Endodermal cell (in vitro differentiated cells): Measurements from ENCODE around the gene PET117. TPM values are rescaled to one million over a fixed set of nuclear protein-coding genes. Genes with fewer than 3 reads are reported as not detected.
"Not testable (repeated sequence)": the region's sequence is repeated elsewhere in the genome, so short reads cannot be mapped to it uniquely, and the experiment has no call there.

Experiments
- DNase-seq: peaks from one replicate; pipeline ENCODE4 v3.0.0-alpha.2; 2017
- H3K27ac ChIP-seq: 2 replicates; pipeline ENCODE4 v1.5.1; 2013; ENCODE audit warnings: mild to moderate bottlenecking, low read depth, low read length, moderate library complexity
- H3K27me3 ChIP-seq: 2 replicates; pipeline ENCODE4 v1.6.1; 2013; ENCODE audit warnings: mild to moderate bottlenecking, low read length, moderate library complexity; ENCODE audit not compliant: insufficient read depth, control insufficient read depth, poor library complexity, severe bottlenecking
- H3K36me3 ChIP-seq: 2 replicates; pipeline ENCODE4 v1.7.0; 2013; ENCODE audit warnings: mild to moderate bottlenecking, low read length, moderate library complexity; ENCODE audit not compliant: control insufficient read depth, insufficient read depth
- H3K4me1 ChIP-seq: one replicate; pipeline ENCODE4 v1.7.0; 2013; ENCODE audit warnings: low read length; ENCODE audit not compliant: control insufficient read depth, insufficient read depth
- H3K4me3 ChIP-seq: 2 replicates; pipeline ENCODE4 v1.5.1; 2013; ENCODE audit warnings: mild to moderate bottlenecking, low read length, moderate library complexity
- H3K9ac ChIP-seq: 2 replicates; pipeline ENCODE4 v1.6.1; 2013; ENCODE audit warnings: mild to moderate bottlenecking, low read length, moderate library complexity; ENCODE audit not compliant: poor library complexity, severe bottlenecking; ENCODE audit errors: extremely low read depth
- H3K9me3 ChIP-seq: 2 replicates; pipeline ENCODE4 v1.6.1; 2013; ENCODE audit warnings: mild to moderate bottlenecking, low read length, moderate library complexity; ENCODE audit not compliant: control insufficient read depth
- H3K27ac Mint-ChIP-seq: 2 replicates; pipeline ENCODE4 v1.8.0; 2020; ENCODE audit warnings: mixed read lengths
- H3K27me3 Mint-ChIP-seq: 2 replicates; pipeline ENCODE4 v1.8.0; 2021; ENCODE audit warnings: mild to moderate bottlenecking, mixed read lengths; ENCODE audit not compliant: insufficient read depth
- H3K36me3 Mint-ChIP-seq: 2 replicates; pipeline ENCODE4 v1.8.0; 2020; ENCODE audit warnings: low read depth, mixed read lengths
- H3K4me1 Mint-ChIP-seq: 2 replicates; pipeline ENCODE4 v1.8.0; 2020; ENCODE audit warnings: mixed read lengths
- H3K4me3 Mint-ChIP-seq: 2 replicates; pipeline ENCODE4 v1.8.0; 2020; ENCODE audit warnings: mild to moderate bottlenecking, moderate library complexity, mixed read lengths
- H3K9me3 Mint-ChIP-seq: 2 replicates; pipeline ENCODE4 v1.8.0; 2020; ENCODE audit warnings: mild to moderate bottlenecking, mixed read lengths
- WGBS, 2 experiments: methylation state at CpG; one replicate each; pipeline versions ENCODE4 v1.1.5 to v1.1.7; 2013; ENCODE audit warnings: missing lambda C conversion rate in 2 of 2, mixed read lengths in 1 of 2; ENCODE audit not compliant: insufficient coverage in 1 of 2, insufficient read length in 1 of 2; 5-methylcytosine and 5-hydroxymethylcytosine counted together
- long read RNA-seq, 4 experiments: library from polyadenylated mRNA in 2 of 4; library from RNA in 1 of 4; library from capped mRNA in 1 of 4; stranded (forward) in 3 of 4; unstranded in 1 of 4; transcript quantifications; one replicate each; pipeline ENCODE4 v2.0.0, GENCODE V29; 2020 to 2021; ENCODE audit warnings: inconsistent platforms in 1 of 4
- polyA plus RNA-seq, 2 experiments: library from polyadenylated mRNA; stranded (reverse); fragments of 50-300 nt; gene quantifications; one replicate each; pipeline ENCODE4 v1.2.3, GENCODE V29; 2013
- total RNA-seq, 2 donors: library from RNA; stranded (reverse); fragmentation: NEBNext Ultra II Directional in 1 of 2; extraction: Animal tissue kit (Norgen Biotek cat#: 25700) in 1 of 2; gene quantifications; 2 replicates in 1 of 2; 3 replicates in 1 of 2; pipeline ENCODE4 v1.2.1, GENCODE V29; 2021
- TF ChIP-seq, protein P1 (sequence below): fragments of 200-600 bp; sonication (generic); conservative IDR thresholded peaks from 2 replicates; pipeline ENCODE4 v1.5.0; 2021; ENCODE audit warnings: antibody characterized with exemption, mild to moderate bottlenecking

The PET117 gene, protein sequence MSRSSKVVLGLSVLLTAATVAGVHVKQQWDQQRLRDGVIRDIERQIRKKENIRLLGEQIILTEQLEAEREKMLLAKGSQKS
- total RNA-seq: 10 to 100 TPM; 34.2 to 44.4 TPM
- 17.3 TPM for polyA plus RNA-seq (2013, experiment 1 of 2)
- 19.8 TPM for polyA plus RNA-seq (2013, experiment 2 of 2)
- long read RNA-seq, experiment 1, transcript PET117-201 (2 exons, 1,141 nt): major isoform, 13 of 24 reads
- long read RNA-seq, experiment 1, partial matches to known transcripts: 3 of 24 reads
- long read RNA-seq, experiment 1, other reads (novel, unspliced or antisense): 8 of 24 reads
- long read RNA-seq, experiment 2, transcript PET117-201 (2 exons, 1,141 nt): major isoform, 40 of 43 reads
- long read RNA-seq, experiment 2, partial matches to known transcripts: 3 of 43 reads
- long read RNA-seq, experiment 2, other reads (novel, unspliced or antisense): 0 of 43 reads
- long read RNA-seq, experiment 3, transcript PET117-201 (2 exons, 1,141 nt): major isoform, 51 of 52 reads
- long read RNA-seq, experiment 3, partial matches to known transcripts: 0 of 52 reads
- long read RNA-seq, experiment 3, other reads (novel, unspliced or antisense): 1 of 52 reads
- long read RNA-seq, experiment 4, transcript PET117-201 (2 exons, 1,141 nt): major isoform, 114 of 121 reads
- long read RNA-seq, experiment 4, partial matches to known transcripts: 0 of 121 reads
- long read RNA-seq, experiment 4, other reads (novel, unspliced or antisense): 7 of 121 reads

DNA sequence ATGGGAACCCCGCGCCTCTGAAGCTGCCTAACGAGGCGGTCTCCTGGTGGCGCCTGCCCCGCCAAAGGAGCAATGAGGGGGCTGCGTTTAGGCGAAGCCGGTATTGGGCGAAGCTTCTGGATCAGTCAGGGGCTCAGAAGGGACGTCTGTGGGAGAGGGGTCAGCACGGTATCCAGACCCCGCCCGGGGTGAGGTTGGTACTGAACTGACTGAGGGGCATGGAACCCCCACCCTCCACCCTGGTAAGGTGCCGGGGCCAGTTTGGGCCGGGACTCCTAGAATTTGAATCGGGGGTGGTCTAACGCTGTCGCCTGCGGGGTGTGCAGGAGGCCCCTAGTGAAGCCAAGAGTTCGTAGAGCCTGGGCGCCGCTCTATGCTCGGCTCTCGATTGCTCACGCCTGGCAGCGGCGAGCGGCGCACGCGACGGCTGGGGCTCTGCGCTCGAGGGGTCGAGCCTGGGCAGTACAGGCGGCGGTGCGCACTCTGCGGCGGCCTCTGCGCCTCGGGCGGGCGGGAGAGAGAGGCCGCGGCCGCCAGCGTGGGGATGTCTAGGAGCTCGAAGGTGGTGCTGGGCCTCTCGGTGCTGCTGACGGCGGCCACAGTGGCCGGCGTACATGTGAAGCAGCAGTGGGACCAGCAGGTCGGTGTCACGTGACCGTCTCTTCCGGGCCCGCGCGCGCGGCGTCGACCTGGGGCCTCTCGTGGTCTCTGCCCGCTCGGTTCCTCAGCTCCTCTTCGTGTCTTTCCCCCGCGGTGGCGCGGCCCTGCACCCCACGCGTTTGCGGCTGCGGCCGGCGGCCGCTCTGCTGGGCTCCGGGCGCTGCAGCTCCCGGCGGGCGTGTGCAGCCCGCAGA is at the start of gene PET117, which contains the start of gene KAT14:
PET117 (plus strand) TSS at position 452 of the 854 bp plus-strand sequence; CDS start at position 545, 93 bp downstream.
KAT14 (plus strand) TSS at position 452 of the 854 bp plus-strand sequence. CDS start 4,798 bp downstream, outside the sequence.
- Mint-ChIP-seq H3K4me3 (peak within 1 kb of the TSS; percentile 76), H3K4me1 (peaks cover 26% of the 10 kb centered on the region), H3K9me3 (no peaks in the 10 kb centered on the region), H3K36me3 (peaks cover 10% of the 10 kb centered on the region), H3K27me3 (no peaks in the 10 kb centered on the region), H3K27ac (peak within 1 kb of the TSS; percentile 95)
- TF ChIP-seq, protein P1, sequence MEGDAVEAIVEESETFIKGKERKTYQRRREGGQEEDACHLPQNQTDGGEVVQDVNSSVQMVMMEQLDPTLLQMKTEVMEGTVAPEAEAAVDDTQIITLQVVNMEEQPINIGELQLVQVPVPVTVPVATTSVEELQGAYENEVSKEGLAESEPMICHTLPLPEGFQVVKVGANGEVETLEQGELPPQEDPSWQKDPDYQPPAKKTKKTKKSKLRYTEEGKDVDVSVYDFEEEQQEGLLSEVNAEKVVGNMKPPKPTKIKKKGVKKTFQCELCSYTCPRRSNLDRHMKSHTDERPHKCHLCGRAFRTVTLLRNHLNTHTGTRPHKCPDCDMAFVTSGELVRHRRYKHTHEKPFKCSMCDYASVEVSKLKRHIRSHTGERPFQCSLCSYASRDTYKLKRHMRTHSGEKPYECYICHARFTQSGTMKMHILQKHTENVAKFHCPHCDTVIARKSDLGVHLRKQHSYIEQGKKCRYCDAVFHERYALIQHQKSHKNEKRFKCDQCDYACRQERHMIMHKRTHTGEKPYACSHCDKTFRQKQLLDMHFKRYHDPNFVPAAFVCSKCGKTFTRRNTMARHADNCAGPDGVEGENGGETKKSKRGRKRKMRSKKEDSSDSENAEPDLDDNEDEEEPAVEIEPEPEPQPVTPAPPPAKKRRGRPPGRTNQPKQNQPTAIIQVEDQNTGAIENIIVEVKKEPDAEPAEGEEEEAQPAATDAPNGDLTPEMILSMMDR: no peak
- H3K9me3 ChIP-seq: no peaks in the 10 kb centered on the region
- no peaks in the 10 kb centered on the region for H3K27me3 ChIP-seq
- H3K36me3 ChIP-seq: peaks cover 8% of the 10 kb centered on the region
- WGBS, 2 experiments: 1 to 8% methylated on average over 20 to 87 of the region's 87 CpGs
- peaks cover 7% of the 10 kb centered on the region for H3K4me1 ChIP-seq
- H3K27ac ChIP-seq: peak within 1 kb of the TSS; percentile 80
- H3K4me3 ChIP-seq: peak within 1 kb of the TSS; percentile 97
- peak; percentile 97 for DNase-seq
- H3K9ac ChIP-seq: peak within 1 kb of the TSS; percentile 87

DNA sequence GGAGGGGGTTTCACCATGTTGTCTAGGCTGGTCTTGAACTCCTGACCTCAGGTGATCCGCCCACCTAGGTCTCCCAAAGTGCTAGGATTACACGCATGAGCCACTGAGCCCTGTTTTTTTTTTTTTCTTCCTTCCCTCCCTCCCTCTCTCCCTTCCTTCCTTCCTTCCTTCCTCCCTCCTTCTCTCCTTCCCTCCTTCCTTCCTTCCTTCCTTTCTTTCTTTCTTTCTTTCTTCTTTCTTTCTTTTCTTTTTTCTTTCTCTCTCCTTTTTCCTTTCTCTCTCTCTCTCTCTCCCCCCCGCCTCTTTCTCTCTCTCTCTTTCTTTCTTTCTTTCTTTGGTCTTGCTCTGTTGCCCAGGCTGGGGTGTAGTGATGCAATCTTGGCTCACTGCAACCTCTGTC is 49.4 kb upstream of the PET117 start:
- not testable (repeated sequence) for H3K4me3 ChIP-seq, H3K27ac ChIP-seq, H3K9me3 ChIP-seq, H3K4me1 Mint-ChIP-seq, H3K36me3 Mint-ChIP-seq, H3K4me1 ChIP-seq, H3K27me3 ChIP-seq, DNase-seq, H3K9ac ChIP-seq, H3K9me3 Mint-ChIP-seq, H3K36me3 ChIP-seq, H3K4me3 Mint-ChIP-seq, H3K27me3 Mint-ChIP-seq, H3K27ac Mint-ChIP-seq
- 87 to 92% methylated on average over 2 to 3 of the region's 3 CpGs for WGBS, 2 experiments

DNA sequence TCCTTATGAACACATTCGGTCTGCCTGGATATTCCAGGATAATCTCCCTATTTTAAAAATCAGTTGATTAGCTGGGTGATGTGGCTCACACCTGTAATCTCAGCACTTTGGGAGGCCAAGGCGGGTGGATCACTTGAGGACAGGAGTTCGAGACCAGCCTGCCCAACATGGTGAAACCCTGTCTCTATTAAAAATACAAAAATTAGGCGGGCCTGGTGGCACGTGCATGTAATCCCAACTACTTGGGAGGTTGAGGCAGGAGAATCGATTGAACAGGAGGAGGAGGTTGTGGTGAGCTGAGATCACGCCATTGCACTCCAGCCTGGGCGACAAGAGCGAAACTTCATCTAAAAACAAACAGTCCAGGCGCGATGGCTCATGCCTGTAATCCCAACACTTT is 48.8 kb upstream of the PET117 start:
- H3K36me3 ChIP-seq: not testable (repeated sequence)

More for the DNA sequence above, 48.8 kb upstream of the PET117 start:
- H3K4me1 ChIP-seq, H3K9ac ChIP-seq, H3K9me3 ChIP-seq, H3K27me3 ChIP-seq, H3K36me3 Mint-ChIP-seq, H3K27ac Mint-ChIP-seq, DNase-seq, H3K4me3 Mint-ChIP-seq, H3K4me1 Mint-ChIP-seq, H3K27ac ChIP-seq, H3K4me3 ChIP-seq, H3K9me3 Mint-ChIP-seq, H3K27me3 Mint-ChIP-seq: not testable (repeated sequence)
- WGBS, 2 experiments: 91 to 93% methylated on average over 8 to 11 of the region's 11 CpGs
